ENCODE data around the gene FAM169A. TPM values are rescaled to one million over a fixed set of nuclear protein-coding genes. Genes with fewer than 3 reads are reported as not detected.
"Not testable (repeated sequence)": the region's sequence is repeated elsewhere in the genome, so short reads cannot be mapped to it uniquely, and the experiment has no call there.

The FAM169A gene
- total RNA-seq, 1 donor from 2014 or later = 11.9 TPM

GRCh38 chr5:74763504-74763903 is 102.7 kb downstream of the FAM169A start:
- H3K27me3 Mint-ChIP-seq (ENCODE audit: low read depth, unreplicated experiment) = no peaks in the 10 kb centered on the region
- no peak overlapping the region for H2AFZ ChIP-seq (ENCODE audit: low read depth, low read length)
- H3K4me1 ChIP-seq (ENCODE audit: insufficient read depth, low read length) = peaks cover 10% of the 10 kb centered on the region
- DNase-seq (ENCODE audit: low read depth) (no peak), FAIRE-seq (peak; percentile 63)
- H3K36me3 ChIP-seq (ENCODE audit: insufficient read depth, low read length) = peaks cover 9% of the 10 kb centered on the region
- H3K4me1 Mint-ChIP-seq (ENCODE audit: low read depth, unreplicated experiment) = peaks cover 36% of the 10 kb centered on the region
- H3K9me3 Mint-ChIP-seq (ENCODE audit: unreplicated experiment) = no peaks in the 10 kb centered on the region
- peaks cover 5% of the 10 kb centered on the region for H3K36me3 Mint-ChIP-seq (ENCODE audit: low read depth, unreplicated experiment)
- peaks cover 61% of the 10 kb centered on the region for H3K79me2 ChIP-seq (ENCODE audit: insufficient read depth, low read length)
- peaks cover 8% of the 10 kb centered on the region for H4K20me1 ChIP-seq (ENCODE audit: insufficient read depth, low read length)
- TF ChIP-seq EZH2 (IDR thresholded peaks at IDR 0.05; ENCODE audit: insufficient read depth, low read length) (no peak), CTCF (IDR thresholded peaks at IDR 0.05; ENCODE audit: insufficient read depth, low read depth, low read length) (no peak)
- no peak overlapping the region for H3K4me2 ChIP-seq (ENCODE audit: low read length)
- no peak overlapping the region for H3K27ac ChIP-seq (ENCODE audit: low read depth, low read length)
- H3K27me3 ChIP-seq (ENCODE audit: insufficient read depth, low read length) = no peaks in the 10 kb centered on the region
- H3K27ac Mint-ChIP-seq (ENCODE audit: unreplicated experiment) = no peak overlapping the region
- H3K4me3 Mint-ChIP-seq (ENCODE audit: unreplicated experiment) = no peak overlapping the region
- H3K9ac ChIP-seq (ENCODE audit: low read length) = no peak overlapping the region
- H3K4me3 ChIP-seq (ENCODE audit: insufficient read depth, low read depth, low read length) = no peak overlapping the region
- no peaks in the 10 kb centered on the region for H3K9me3 ChIP-seq (ENCODE audit: insufficient read depth, low read depth, low read length)

- no peak for FAIRE-seq
- Histone ChIP-seq H3K27ac (ENCODE audit: low read depth, low read length) (peak overlapping the region; percentile 29), H2AFZ (ENCODE audit: low read depth, low read length) (no peak overlapping the region), H3K9ac (ENCODE audit: low read length) (no peak overlapping the region), H3K79me2 (ENCODE audit: insufficient read depth, low read length) (peaks cover 51% of the 10 kb centered on the region), H3K36me3 (ENCODE audit: insufficient read depth, low read length) (peaks cover 18% of the 10 kb centered on the region), H4K20me1 (ENCODE audit: insufficient read depth, low read length) (peaks cover under 1% of the 10 kb centered on the region), H3K9me3 (ENCODE audit: insufficient read depth, low read depth, low read length) (no peaks in the 10 kb centered on the region), H3K27me3 (ENCODE audit: insufficient read depth, low read length) (no peaks in the 10 kb centered on the region), H3K4me2 (ENCODE audit: low read length) (peak overlapping the region; percentile 17), H3K4me1 (ENCODE audit: insufficient read depth, low read length) (peaks cover 3% of the 10 kb centered on the region), H3K4me3 (ENCODE audit: insufficient read depth, low read depth, low read length) (no peak overlapping the region)
- Mint-ChIP-seq H3K4me1 (ENCODE audit: low read depth, unreplicated experiment) (peaks cover 36% of the 10 kb centered on the region), H3K27ac (ENCODE audit: unreplicated experiment) (peak overlapping the region; percentile 96), H3K9me3 (ENCODE audit: unreplicated experiment) (no peaks in the 10 kb centered on the region), H3K4me3 (ENCODE audit: unreplicated experiment) (no peak overlapping the region), H3K36me3 (ENCODE audit: low read depth, unreplicated experiment) (peaks cover 11% of the 10 kb centered on the region), H3K27me3 (ENCODE audit: low read depth, unreplicated experiment) (no peaks in the 10 kb centered on the region)
- no peak for TF ChIP-seq CTCF (IDR thresholded peaks at IDR 0.05; ENCODE audit: insufficient read depth, low read depth, low read length)
- no peak for TF ChIP-seq EZH2 (IDR thresholded peaks at IDR 0.05; ENCODE audit: insufficient read depth, low read length)
- DNase-seq (ENCODE audit: low read depth) = peak; percentile 76
These were observed 103.6 kb downstream of the FAM169A start for GRCh38 chr5:74762599-74762998.

GRCh38 chr5:74761241-74761640 is 104.9 kb downstream of the FAM169A start:
- no peak for DNase-seq (ENCODE audit: low read depth)
- H3K36me3 ChIP-seq (ENCODE audit: insufficient read depth, low read length) = peaks cover 27% of the 10 kb centered on the region

GRCh38 chr5:74748742-74749141 is 117.4 kb downstream of the FAM169A start:
- not testable (repeated sequence) for H3K27me3 Mint-ChIP-seq (ENCODE audit: low read depth, unreplicated experiment); H3K4me3 Mint-ChIP-seq (ENCODE audit: unreplicated experiment); DNase-seq (ENCODE audit: low read depth); H3K9me3 ChIP-seq (ENCODE audit: insufficient read depth, low read depth, low read length); H4K20me1 ChIP-seq (ENCODE audit: insufficient read depth, low read length); H3K4me1 ChIP-seq (ENCODE audit: insufficient read depth, low read length); H3K27ac ChIP-seq (ENCODE audit: low read depth, low read length); H3K27me3 ChIP-seq (ENCODE audit: insufficient read depth, low read length); H3K4me2 ChIP-seq (ENCODE audit: low read length); H3K27ac Mint-ChIP-seq (ENCODE audit: unreplicated experiment); H3K9me3 Mint-ChIP-seq (ENCODE audit: unreplicated experiment); FAIRE-seq; H3K9ac ChIP-seq (ENCODE audit: low read length); H3K4me3 ChIP-seq (ENCODE audit: insufficient read depth, low read depth, low read length); H3K4me1 Mint-ChIP-seq (ENCODE audit: low read depth, unreplicated experiment); H2AFZ ChIP-seq (ENCODE audit: low read depth, low read length); H3K79me2 ChIP-seq (ENCODE audit: insufficient read depth, low read length)
- peaks cover 10% of the 10 kb centered on the region for H3K36me3 Mint-ChIP-seq (ENCODE audit: low read depth, unreplicated experiment)
- peaks cover 38% of the 10 kb centered on the region for H3K36me3 ChIP-seq (ENCODE audit: insufficient read depth, low read length)

More at GRCh38 chr5:74761241-74761640, 104.9 kb downstream of the FAM169A start:
- Histone ChIP-seq H3K4me3 (ENCODE audit: insufficient read depth, low read depth, low read length) (no peak overlapping the region), H2AFZ (ENCODE audit: low read depth, low read length) (no peak overlapping the region), H4K20me1 (ENCODE audit: insufficient read depth, low read length) (no peaks in the 10 kb centered on the region), H3K27ac (ENCODE audit: low read depth, low read length) (no peak overlapping the region), H3K9me3 (ENCODE audit: insufficient read depth, low read depth, low read length) (no peaks in the 10 kb centered on the region), H3K79me2 (ENCODE audit: insufficient read depth, low read length) (peaks cover 38% of the 10 kb centered on the region), H3K9ac (ENCODE audit: low read length) (no peak overlapping the region), H3K27me3 (ENCODE audit: insufficient read depth, low read length) (no peaks in the 10 kb centered on the region), H3K4me2 (ENCODE audit: low read length) (no peak overlapping the region), H3K4me1 (ENCODE audit: insufficient read depth, low read length) (peaks cover 3% of the 10 kb centered on the region)
- Mint-ChIP-seq H3K4me1 (ENCODE audit: low read depth, unreplicated experiment) (peaks cover 35% of the 10 kb centered on the region), H3K36me3 (ENCODE audit: low read depth, unreplicated experiment) (peaks cover 17% of the 10 kb centered on the region), H3K9me3 (ENCODE audit: unreplicated experiment) (no peaks in the 10 kb centered on the region), H3K27me3 (ENCODE audit: low read depth, unreplicated experiment) (no peaks in the 10 kb centered on the region), H3K4me3 (ENCODE audit: unreplicated experiment) (no peak overlapping the region), H3K27ac (ENCODE audit: unreplicated experiment) (no peak overlapping the region)
- TF ChIP-seq EZH2 (IDR thresholded peaks at IDR 0.05; ENCODE audit: insufficient read depth, low read length) = no peak
- no peak for TF ChIP-seq CTCF (IDR thresholded peaks at IDR 0.05; ENCODE audit: insufficient read depth, low read depth, low read length)
- peak; percentile 32 for FAIRE-seq

All from astrocyte (in vitro differentiated cells and primary cell).